ENCODE results near the gene ATOSB.

DNA sequence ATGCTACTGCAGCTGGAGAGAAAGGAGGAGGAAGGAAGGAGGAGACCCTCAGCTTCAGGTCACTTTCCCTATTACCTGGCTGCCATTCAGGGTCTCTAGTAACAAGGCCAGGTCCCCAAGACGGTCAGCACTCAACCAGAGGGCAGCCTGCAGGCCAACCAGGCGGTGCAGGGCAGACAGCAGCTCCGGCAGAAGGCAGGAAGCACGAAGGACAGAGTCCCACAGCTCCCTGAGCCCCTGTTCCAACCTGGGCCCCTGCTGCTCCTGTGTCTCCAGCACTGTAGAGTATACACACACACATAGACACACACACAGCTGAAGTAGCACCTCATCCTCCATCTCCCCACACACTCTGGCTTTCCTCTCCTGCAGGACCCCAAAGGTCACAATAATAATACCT lies 37.6 kb downstream of the ATOSB start:
- no peak for TF ChIP-seq ZNF274 (IDR thresholded peaks at IDR 0.05; ENCODE audit: low read depth, low read length)
- no peak for TF ChIP-seq SUZ12 (IDR thresholded peaks at IDR 0.05; ENCODE audit: extremely low read depth, insufficient read depth, insufficient read length)
- TF ChIP-seq YY1 (IDR thresholded peaks at IDR 0.05; ENCODE audit: insufficient read depth, insufficient read length) = no peak

Data from NT2/D1 (cell line).